Endothelial cell (in vitro differentiated cells): ENCODE measurements around the gene C1QTNF2. TPM values are rescaled to one million over a fixed set of nuclear protein-coding genes. Genes with fewer than 3 reads are reported as not detected.

ENCODE experiments used
- DNase-seq: peaks from one replicate; pipeline ENCODE4 v3.0.0; 2021; ENCODE audit warnings: low spot score
- H3K27ac Mint-ChIP-seq: one replicate; pipeline ENCODE4 v1.8.0; 2021; ENCODE audit warnings: mixed read lengths, inconsistent platforms; ENCODE audit not compliant: unreplicated experiment
- H3K27me3 Mint-ChIP-seq: one replicate; pipeline ENCODE4 v1.8.0; 2021; ENCODE audit warnings: mild to moderate bottlenecking, moderate library complexity, mixed read lengths, inconsistent platforms; ENCODE audit not compliant: unreplicated experiment
- H3K36me3 Mint-ChIP-seq: one replicate; pipeline ENCODE4 v1.8.0; 2021; ENCODE audit warnings: mild to moderate bottlenecking, low read depth, mixed read lengths, inconsistent platforms; ENCODE audit not compliant: unreplicated experiment
- H3K4me1 Mint-ChIP-seq: one replicate; pipeline ENCODE4 v1.8.0; 2021; ENCODE audit warnings: mild to moderate bottlenecking, mixed read lengths, inconsistent platforms; ENCODE audit not compliant: unreplicated experiment
- H3K4me3 Mint-ChIP-seq: one replicate; pipeline ENCODE4 v1.8.0; 2021; ENCODE audit warnings: mild to moderate bottlenecking, mixed read lengths, inconsistent platforms; ENCODE audit not compliant: unreplicated experiment
- H3K9me3 Mint-ChIP-seq: one replicate; pipeline ENCODE4 v1.8.0; 2021; ENCODE audit warnings: mixed read lengths, inconsistent platforms; ENCODE audit not compliant: unreplicated experiment
- total RNA-seq: library from RNA; stranded (reverse); fragmentation: NEBNext Ultra II Directional; extraction: Animal tissue kit (Norgen Biotek cat#: 25700); gene quantifications from one replicate; pipeline ENCODE4 v1.2.1, GENCODE V29; 2021; ENCODE audit not compliant: unreplicated experiment
- TF ChIP-seq, protein P1 (sequence below): fragments of 200-600 bp; sonication (generic); IDR thresholded peaks from one replicate; pipeline ENCODE4 v1.5.0; 2021; ENCODE audit warnings: antibody characterized with exemption; ENCODE audit not compliant: unreplicated experiment

C1QTNF2 gene
- total RNA-seq, 1 donor from 2014 or later: not detected

DNA sequence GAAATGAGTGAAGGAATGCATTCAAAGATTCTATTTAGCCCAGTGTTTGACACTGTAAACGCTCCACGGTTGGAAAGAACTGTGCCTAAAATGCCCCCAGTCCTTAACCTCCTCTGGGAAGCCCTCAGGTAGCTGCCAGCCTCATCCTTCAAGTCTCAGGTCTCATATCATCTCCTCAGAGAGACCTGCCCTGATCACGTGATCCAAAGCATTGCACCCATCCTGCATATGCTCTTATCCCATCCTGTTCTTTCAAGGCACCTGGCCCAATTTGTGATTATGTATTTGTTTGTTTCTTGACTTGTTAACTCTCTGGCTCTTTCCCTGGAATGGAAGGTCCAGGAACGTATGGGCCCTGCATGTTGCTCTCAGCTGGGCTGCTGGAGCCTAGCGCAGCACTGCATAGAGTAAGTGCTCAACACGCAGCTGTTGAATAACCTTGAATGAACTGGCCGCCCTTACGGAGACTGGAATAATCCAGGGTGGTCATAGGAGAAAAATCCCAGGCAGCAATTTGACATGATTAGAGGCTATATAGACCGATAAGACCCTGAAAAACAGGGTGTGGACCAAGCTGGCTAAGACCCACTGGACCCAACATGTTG lies 8.7 kb downstream of the C1QTNF2 start:
- no peaks in the 10 kb centered on the region for H3K36me3 Mint-ChIP-seq
- H3K27me3 Mint-ChIP-seq: peaks cover 6% of the 10 kb centered on the region
- no peak overlapping the region for H3K4me3 Mint-ChIP-seq
- no peaks in the 10 kb centered on the region for H3K9me3 Mint-ChIP-seq
- no peak overlapping the region for H3K27ac Mint-ChIP-seq
- TF ChIP-seq, protein P1, sequence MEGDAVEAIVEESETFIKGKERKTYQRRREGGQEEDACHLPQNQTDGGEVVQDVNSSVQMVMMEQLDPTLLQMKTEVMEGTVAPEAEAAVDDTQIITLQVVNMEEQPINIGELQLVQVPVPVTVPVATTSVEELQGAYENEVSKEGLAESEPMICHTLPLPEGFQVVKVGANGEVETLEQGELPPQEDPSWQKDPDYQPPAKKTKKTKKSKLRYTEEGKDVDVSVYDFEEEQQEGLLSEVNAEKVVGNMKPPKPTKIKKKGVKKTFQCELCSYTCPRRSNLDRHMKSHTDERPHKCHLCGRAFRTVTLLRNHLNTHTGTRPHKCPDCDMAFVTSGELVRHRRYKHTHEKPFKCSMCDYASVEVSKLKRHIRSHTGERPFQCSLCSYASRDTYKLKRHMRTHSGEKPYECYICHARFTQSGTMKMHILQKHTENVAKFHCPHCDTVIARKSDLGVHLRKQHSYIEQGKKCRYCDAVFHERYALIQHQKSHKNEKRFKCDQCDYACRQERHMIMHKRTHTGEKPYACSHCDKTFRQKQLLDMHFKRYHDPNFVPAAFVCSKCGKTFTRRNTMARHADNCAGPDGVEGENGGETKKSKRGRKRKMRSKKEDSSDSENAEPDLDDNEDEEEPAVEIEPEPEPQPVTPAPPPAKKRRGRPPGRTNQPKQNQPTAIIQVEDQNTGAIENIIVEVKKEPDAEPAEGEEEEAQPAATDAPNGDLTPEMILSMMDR: no peak
- peaks cover 4% of the 10 kb centered on the region for H3K4me1 Mint-ChIP-seq
- no peak for DNase-seq

DNA sequence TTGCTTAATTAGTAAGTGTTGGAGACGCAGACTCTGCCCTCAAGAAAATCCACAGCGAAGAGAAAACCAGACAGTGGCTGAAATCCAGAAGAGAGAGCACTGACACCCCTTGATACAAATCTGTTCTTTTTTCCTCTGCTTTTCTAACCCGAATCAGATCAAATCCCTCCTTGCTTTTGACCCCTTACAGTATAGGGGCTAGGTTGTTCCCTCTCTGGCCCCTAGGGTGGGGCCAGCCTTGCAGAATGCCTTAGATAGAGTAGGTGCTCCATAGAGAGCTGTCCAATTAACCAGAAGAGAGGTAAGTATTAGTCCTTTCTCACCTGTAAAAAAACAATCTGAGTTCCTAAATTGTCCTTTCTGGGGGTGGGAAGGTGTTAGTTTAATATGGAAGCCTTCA lies 10.1 kb downstream of the C1QTNF2 start:
- no peak for DNase-seq
- Mint-ChIP-seq H3K4me1 (peaks cover 4% of the 10 kb centered on the region), H3K9me3 (no peaks in the 10 kb centered on the region), H3K27me3 (peaks cover 8% of the 10 kb centered on the region), H3K4me3 (no peak overlapping the region), H3K27ac (no peak overlapping the region), H3K36me3 (no peaks in the 10 kb centered on the region)
- TF ChIP-seq, protein P1: no peak

DNA sequence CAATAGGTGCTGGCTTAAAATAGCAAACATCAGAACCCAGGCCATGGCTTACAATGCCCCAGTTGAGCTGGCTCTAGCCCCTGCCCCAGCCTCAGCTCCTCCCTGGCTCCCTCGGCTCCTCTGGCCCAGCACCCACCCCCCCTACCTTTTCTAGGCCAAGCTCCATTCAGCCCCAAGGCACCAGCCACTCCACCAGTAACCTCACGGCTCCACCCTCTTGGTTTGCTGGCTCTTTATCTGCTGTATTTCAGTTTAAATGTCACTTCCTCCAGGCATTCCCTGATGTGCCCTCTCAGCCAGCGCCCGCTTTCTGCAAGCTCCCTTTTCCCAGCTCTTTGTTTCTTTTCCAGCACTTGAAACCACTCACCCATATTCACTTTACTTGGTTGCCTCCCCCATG lies 10.6 kb downstream of the C1QTNF2 start:
- H3K4me3 Mint-ChIP-seq: no peak overlapping the region
- no peak for DNase-seq
- TF ChIP-seq, protein P1: no peak
- H3K9me3 Mint-ChIP-seq: no peaks in the 10 kb centered on the region
- no peak overlapping the region for H3K27ac Mint-ChIP-seq
- peaks cover 4% of the 10 kb centered on the region for H3K4me1 Mint-ChIP-seq
- no peaks in the 10 kb centered on the region for H3K36me3 Mint-ChIP-seq
- H3K27me3 Mint-ChIP-seq: peaks cover 8% of the 10 kb centered on the region

DNA sequence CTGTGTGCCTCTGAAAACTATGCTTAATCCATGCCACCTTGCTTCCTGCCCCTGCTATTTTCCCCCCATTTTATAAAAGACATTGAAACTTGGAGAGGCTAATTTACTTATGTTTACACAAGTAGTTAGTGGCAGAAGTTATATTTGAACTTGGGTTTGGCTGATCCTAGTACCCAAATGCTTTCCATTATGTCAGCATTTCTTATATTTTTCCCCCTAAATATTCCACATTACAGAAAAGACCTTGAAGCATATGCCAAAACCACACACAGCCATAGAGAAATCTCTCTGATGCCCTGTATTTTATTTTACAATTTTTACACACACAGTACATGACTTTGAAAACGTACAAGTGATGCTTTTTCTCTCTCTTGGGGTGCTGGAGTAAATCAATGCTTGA lies 11.2 kb downstream of the C1QTNF2 start:
- TF ChIP-seq, protein P1: no peak
- H3K4me1 Mint-ChIP-seq: peaks cover 4% of the 10 kb centered on the region

DNA sequence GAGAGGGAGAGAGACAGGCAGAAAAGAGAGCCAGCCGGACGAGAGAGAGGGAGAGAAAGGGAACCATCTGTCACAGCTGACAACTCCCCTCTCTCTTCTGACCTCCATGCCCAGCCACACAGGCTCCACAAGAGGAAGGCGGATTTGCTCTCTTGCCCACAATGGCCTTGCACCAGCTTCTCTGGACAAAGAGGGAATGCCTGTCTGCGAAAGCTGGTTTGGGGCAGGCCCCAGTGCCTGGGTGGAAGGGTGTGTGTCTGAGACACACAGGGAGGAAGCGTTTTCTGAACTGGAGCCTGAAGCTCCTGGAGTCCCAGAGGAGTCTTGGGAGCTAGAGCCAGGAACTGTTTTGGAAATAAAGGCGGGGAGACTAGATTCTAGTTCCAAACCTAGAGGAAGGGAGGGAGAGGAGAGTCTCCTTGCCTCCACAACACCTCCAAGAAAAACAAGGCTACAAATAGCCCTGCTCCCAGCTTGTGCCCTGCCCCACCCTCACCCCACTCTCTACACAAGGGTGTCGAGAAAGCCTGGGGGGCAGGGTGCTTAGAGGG lies 12.5 kb downstream of the C1QTNF2 start:
- H3K27ac Mint-ChIP-seq: no peak overlapping the region
- H3K36me3 Mint-ChIP-seq: no peaks in the 10 kb centered on the region
- TF ChIP-seq, protein P1: no peak
- H3K27me3 Mint-ChIP-seq: peaks cover 8% of the 10 kb centered on the region
- no peaks in the 10 kb centered on the region for H3K9me3 Mint-ChIP-seq
- DNase-seq: no peak
- peaks cover 4% of the 10 kb centered on the region for H3K4me1 Mint-ChIP-seq
- no peak overlapping the region for H3K4me3 Mint-ChIP-seq

More for the DNA sequence above, 11.2 kb downstream of the C1QTNF2 start:
- no peak overlapping the region for H3K27ac Mint-ChIP-seq
- H3K4me3 Mint-ChIP-seq: no peak overlapping the region
- no peaks in the 10 kb centered on the region for H3K9me3 Mint-ChIP-seq
- DNase-seq: no peak
- H3K27me3 Mint-ChIP-seq: peaks cover 8% of the 10 kb centered on the region
- H3K36me3 Mint-ChIP-seq: no peaks in the 10 kb centered on the region
